Mesendoderm (in vitro differentiated cells): ENCODE measurements around the gene MAPK10.
A peak's percentile ranks its signal among the peaks of the same experiment; 100 is the strongest.

Experiments
- DNase-seq: peaks from one replicate; pipeline ENCODE4 v3.0.0; 2013
- H2AK5ac ChIP-seq: 2 replicates; pipeline ENCODE4 v1.6.1; 2013; ENCODE audit warnings: low read length, inconsistent platforms
- H2BK120ac ChIP-seq: 2 replicates; pipeline ENCODE4 v1.6.1; 2013; ENCODE audit warnings: low read depth, mild to moderate bottlenecking, low read length, moderate library complexity, mixed read lengths
- H2BK15ac ChIP-seq: replicated peaks from 2 replicates; pipeline ENCODE4 v1.6.1; 2013; ENCODE audit warnings: low read depth, mild to moderate bottlenecking, moderate library complexity
- H2BK5ac ChIP-seq: 2 replicates; pipeline ENCODE4 v1.6.1; 2013; ENCODE audit warnings: low read length, inconsistent platforms
- H3K18ac ChIP-seq: 2 replicates; pipeline ENCODE4 v1.6.1; 2013; ENCODE audit warnings: mild to moderate bottlenecking, low read length, mixed read lengths
- H3K23ac ChIP-seq: one replicate; pipeline ENCODE4 v1.6.1; 2013; ENCODE audit warnings: low read length
- H3K27ac ChIP-seq: 2 replicates; pipeline ENCODE4 v1.5.1; 2013; ENCODE audit warnings: low read depth, mild to moderate bottlenecking, inconsistent platforms, low read length, moderate library complexity
- H3K27me3 ChIP-seq: 2 replicates; pipeline ENCODE4 v1.6.1; 2013; ENCODE audit warnings: low read length, control low read depth, mild to moderate bottlenecking, inconsistent platforms; ENCODE audit not compliant: insufficient read depth, poor library complexity
- H3K36me3 ChIP-seq: 2 replicates; pipeline ENCODE4 v1.6.1; 2013; ENCODE audit warnings: low read length, inconsistent platforms; ENCODE audit not compliant: control insufficient read depth, insufficient read depth
- H3K4ac ChIP-seq: one replicate; pipeline ENCODE4 v1.6.1; 2013; ENCODE audit warnings: low read depth, mild to moderate bottlenecking, low read length, moderate library complexity
- H3K4me1 ChIP-seq: 2 replicates; pipeline ENCODE4 v1.6.1; 2013; ENCODE audit warnings: low read depth, low read length, inconsistent platforms; ENCODE audit not compliant: control insufficient read depth
- H3K4me2 ChIP-seq: 2 replicates; pipeline ENCODE4 v1.6.1; 2013; ENCODE audit warnings: low read length
- H3K4me3 ChIP-seq: 2 replicates; pipeline ENCODE4 v1.5.1; 2013; ENCODE audit warnings: mild to moderate bottlenecking, low read length
- H3K56ac ChIP-seq: one replicate; pipeline ENCODE4 v1.6.1; 2013; ENCODE audit warnings: low read length
- H3K79me1 ChIP-seq: 2 replicates; pipeline ENCODE4 v1.6.1; 2013; ENCODE audit warnings: low read length, inconsistent platforms
- H3K79me2 ChIP-seq: 2 replicates; pipeline ENCODE4 v1.6.1; 2013; ENCODE audit warnings: mild to moderate bottlenecking, low read length; ENCODE audit not compliant: control insufficient read depth, insufficient read depth
- H3K9ac ChIP-seq: 2 replicates; pipeline ENCODE4 v1.6.1; 2013; ENCODE audit warnings: low read length, inconsistent platforms
- H4K5ac ChIP-seq: one replicate; pipeline ENCODE4 v1.6.1; 2013; ENCODE audit warnings: low read length
- H4K8ac ChIP-seq: one replicate; pipeline ENCODE4 v1.6.1; 2013; ENCODE audit warnings: low read depth, mild to moderate bottlenecking, control low read depth, low read length, moderate library complexity
- WGBS: extraction: QIAGEN DNeasy Blood & Tissue Kit; methylation state at CpG from one replicate; pipeline ENCODE4 v1.1.7; 2013; ENCODE audit warnings: low lambda C conversion rate, missing lambda C conversion rate; ENCODE audit not compliant: insufficient coverage; ENCODE audit errors: extremely low coverage; 5-methylcytosine and 5-hydroxymethylcytosine counted together

MAPK10 gene

DNA sequence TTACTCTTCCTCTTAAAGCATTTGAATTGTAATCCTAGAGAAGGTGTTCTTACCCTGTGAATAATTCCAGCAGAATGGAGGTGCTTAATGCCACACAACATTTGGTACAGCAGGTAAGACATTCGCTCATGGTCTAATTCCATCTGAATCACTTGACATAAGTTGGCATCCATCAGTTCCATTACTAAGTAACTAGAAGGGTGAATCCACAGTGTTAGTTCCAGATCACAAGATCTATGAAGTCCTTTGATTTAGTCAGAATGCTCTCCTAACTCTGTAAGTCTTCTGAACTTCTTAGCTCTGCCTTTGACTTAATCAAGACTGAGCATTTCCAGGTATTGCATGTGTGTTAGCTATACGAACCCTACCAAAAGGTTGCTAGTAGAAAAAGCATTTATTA lies 258.0 kb downstream of the MAPK10 start:
- Histone ChIP-seq H3K18ac (no peak overlapping the region), H3K36me3 (no peaks in the 10 kb centered on the region), H3K27ac (no peak overlapping the region), H2BK120ac (no peak overlapping the region), H3K4ac (no peak overlapping the region), H2BK15ac (no peak overlapping the region), H4K5ac (no peak overlapping the region), H3K4me1 (no peaks in the 10 kb centered on the region), H3K79me1 (no peaks in the 10 kb centered on the region), H3K4me2 (no peak overlapping the region), H2AK5ac (no peak overlapping the region), H3K9ac (no peak overlapping the region), H4K8ac (no peak overlapping the region), H3K56ac (no peak overlapping the region), H3K79me2 (no peaks in the 10 kb centered on the region), H2BK5ac (no peak overlapping the region), H3K4me3 (no peak overlapping the region), H3K23ac (no peak overlapping the region), H3K27me3 (no peaks in the 10 kb centered on the region)
- no peak for DNase-seq
- no CpG with 5 or more reads among the region's 2 CpGs for WGBS

DNA sequence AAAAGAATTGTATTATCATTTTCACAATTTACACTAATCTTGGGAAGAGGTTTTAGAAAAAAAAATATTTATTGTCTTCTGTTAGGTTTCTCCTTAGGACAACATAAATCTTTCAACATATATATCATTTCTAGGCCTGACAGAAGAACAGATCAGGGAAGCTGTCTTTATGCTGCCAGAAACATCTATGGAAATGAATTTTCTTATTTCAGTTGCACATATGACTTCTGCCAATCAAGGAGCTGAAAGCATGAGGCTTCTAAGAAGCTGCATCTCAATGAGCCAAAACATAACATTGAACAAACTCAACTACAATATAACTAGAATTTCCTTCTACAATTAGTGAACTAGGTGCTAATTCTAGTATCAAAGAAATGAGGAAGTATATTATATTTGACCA lies 258.4 kb downstream of the MAPK10 start:
- Histone ChIP-seq H3K23ac (no peak overlapping the region), H3K27ac (no peak overlapping the region), H2BK5ac (no peak overlapping the region), H3K4me3 (no peak overlapping the region), H2AK5ac (no peak overlapping the region), H3K4ac (no peak overlapping the region), H3K36me3 (no peaks in the 10 kb centered on the region), H3K4me2 (no peak overlapping the region), H3K18ac (no peak overlapping the region), H3K79me2 (no peaks in the 10 kb centered on the region), H3K27me3 (no peaks in the 10 kb centered on the region), H3K9ac (no peak overlapping the region), H3K79me1 (no peaks in the 10 kb centered on the region), H2BK120ac (no peak overlapping the region), H3K56ac (no peak overlapping the region), H3K4me1 (no peaks in the 10 kb centered on the region), H4K8ac (no peak overlapping the region), H4K5ac (no peak overlapping the region), H2BK15ac (no peak overlapping the region)
- no peak for DNase-seq

DNA sequence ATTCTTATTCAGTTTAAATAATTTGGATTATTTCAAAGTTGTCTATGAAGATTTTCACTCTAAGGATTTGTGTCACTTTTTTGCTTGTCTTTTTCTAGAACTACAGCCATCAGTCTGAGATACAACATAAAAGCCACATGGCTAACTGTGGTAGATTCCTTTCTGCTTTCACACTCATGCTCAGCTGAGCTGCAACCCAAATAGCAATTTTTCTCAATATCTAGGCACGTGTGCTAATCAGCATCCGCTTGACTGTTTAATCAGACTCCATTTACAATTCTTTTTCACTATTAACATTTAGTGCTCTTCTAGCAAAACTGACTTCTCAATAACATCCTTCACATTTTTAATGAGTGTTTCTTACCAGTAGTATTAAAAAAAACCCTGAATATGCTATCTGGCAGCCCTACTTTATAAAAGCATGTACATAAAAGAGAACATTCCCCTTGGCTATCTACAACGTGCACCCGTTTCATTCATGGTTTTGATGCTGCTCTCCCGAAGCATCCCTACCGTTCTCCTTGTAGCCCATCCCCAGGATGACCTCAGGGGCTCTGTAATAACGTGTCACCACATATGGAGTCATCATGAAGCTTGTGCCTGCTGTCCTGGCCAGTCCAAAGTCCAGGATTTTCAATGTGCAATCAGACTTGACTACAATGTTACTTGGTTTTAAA lies 259.2 kb downstream of the MAPK10 start:
- Histone ChIP-seq H3K56ac (no peak overlapping the region), H2BK15ac (no peak overlapping the region), H2AK5ac (no peak overlapping the region), H3K23ac (no peak overlapping the region), H3K4me3 (no peak overlapping the region), H2BK120ac (no peak overlapping the region), H2BK5ac (no peak overlapping the region), H3K27me3 (no peaks in the 10 kb centered on the region), H3K36me3 (no peaks in the 10 kb centered on the region), H4K5ac (no peak overlapping the region), H3K4me1 (no peaks in the 10 kb centered on the region), H3K4me2 (no peak overlapping the region), H3K18ac (no peak overlapping the region), H3K9ac (no peak overlapping the region), H4K8ac (no peak overlapping the region), H3K4ac (no peak overlapping the region), H3K27ac (no peak overlapping the region), H3K79me2 (no peaks in the 10 kb centered on the region), H3K79me1 (no peaks in the 10 kb centered on the region)
- no CpG with 5 or more reads among the region's 7 CpGs for WGBS
- no peak for DNase-seq

DNA sequence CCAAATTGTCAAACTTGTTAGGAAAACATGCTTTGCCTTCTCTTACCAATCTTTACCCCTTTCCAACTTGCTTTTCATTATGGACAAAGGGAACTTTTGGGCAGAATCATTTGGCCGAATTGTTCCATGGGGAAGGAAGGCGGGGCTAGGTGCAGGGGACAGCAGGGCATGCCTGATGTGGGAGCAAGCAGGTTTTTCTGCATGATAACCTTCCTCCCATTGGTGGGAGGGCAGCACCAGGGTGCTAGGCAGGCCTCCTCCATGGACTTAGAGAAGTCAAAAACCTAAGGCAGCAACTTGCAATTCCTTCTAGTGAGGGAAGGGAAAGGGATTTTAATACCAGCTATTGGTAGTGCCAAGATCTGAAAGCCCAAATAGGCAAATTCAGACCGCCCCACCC lies 260.5 kb downstream of the MAPK10 start:
- Histone ChIP-seq H3K27me3 (no peaks in the 10 kb centered on the region), H3K36me3 (no peaks in the 10 kb centered on the region), H4K8ac (no peak overlapping the region), H3K56ac (no peak overlapping the region), H3K4ac (no peak overlapping the region), H3K79me2 (no peaks in the 10 kb centered on the region), H2BK120ac (no peak overlapping the region), H2AK5ac (no peak overlapping the region), H3K79me1 (no peaks in the 10 kb centered on the region), H2BK5ac (no peak overlapping the region), H3K4me2 (no peak overlapping the region), H3K9ac (no peak overlapping the region), H2BK15ac (no peak overlapping the region), H3K4me3 (no peak overlapping the region), H3K18ac (no peak overlapping the region), H3K23ac (no peak overlapping the region), H4K5ac (no peak overlapping the region), H3K27ac (no peak overlapping the region), H3K4me1 (no peaks in the 10 kb centered on the region)
- peak; percentile 18 for DNase-seq
- no CpG with 5 or more reads among the region's 3 CpGs for whole genome bisulfite sequencing

DNA sequence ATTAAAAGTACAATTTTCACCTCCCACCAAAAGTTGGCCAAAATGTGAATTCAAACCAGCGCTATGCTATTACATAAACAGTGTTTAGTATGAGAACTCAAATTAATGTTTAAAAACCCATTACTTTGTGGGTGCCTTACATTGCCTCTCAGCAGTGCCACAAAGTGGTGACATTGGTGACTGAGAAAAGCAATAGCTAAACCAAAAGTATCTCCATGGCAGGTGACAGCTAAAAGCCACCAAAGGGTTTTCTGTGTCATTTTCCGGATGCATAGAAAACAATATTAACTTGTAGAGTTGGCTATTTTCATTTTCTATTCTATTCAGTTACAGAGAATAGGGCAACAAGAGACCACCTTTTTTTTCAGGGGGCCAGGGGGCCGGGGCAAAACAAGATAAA lies 261.2 kb downstream of the MAPK10 start:
- H3K79me2 ChIP-seq: no peaks in the 10 kb centered on the region
- no peaks in the 10 kb centered on the region for H3K79me1 ChIP-seq
- no peak overlapping the region for H4K8ac ChIP-seq
- no peak for DNase-seq
- no peak overlapping the region for H3K56ac ChIP-seq
- no peak overlapping the region for H3K4me2 ChIP-seq
- H3K27ac ChIP-seq: no peak overlapping the region
- H3K4ac ChIP-seq: no peak overlapping the region
- no peak overlapping the region for H3K18ac ChIP-seq
- no peaks in the 10 kb centered on the region for H3K4me1 ChIP-seq
- no peak overlapping the region for H2BK5ac ChIP-seq
- H2AK5ac ChIP-seq: no peak overlapping the region
- no CpG with 5 or more reads among the region's 3 CpGs for WGBS
- H3K36me3 ChIP-seq: no peaks in the 10 kb centered on the region
- H3K23ac ChIP-seq: no peak overlapping the region
- no peak overlapping the region for H3K9ac ChIP-seq
- no peak overlapping the region for H2BK15ac ChIP-seq
- no peak overlapping the region for H3K4me3 ChIP-seq
- H4K5ac ChIP-seq: no peak overlapping the region
- H3K27me3 ChIP-seq: no peaks in the 10 kb centered on the region
- no peak overlapping the region for H2BK120ac ChIP-seq

DNA sequence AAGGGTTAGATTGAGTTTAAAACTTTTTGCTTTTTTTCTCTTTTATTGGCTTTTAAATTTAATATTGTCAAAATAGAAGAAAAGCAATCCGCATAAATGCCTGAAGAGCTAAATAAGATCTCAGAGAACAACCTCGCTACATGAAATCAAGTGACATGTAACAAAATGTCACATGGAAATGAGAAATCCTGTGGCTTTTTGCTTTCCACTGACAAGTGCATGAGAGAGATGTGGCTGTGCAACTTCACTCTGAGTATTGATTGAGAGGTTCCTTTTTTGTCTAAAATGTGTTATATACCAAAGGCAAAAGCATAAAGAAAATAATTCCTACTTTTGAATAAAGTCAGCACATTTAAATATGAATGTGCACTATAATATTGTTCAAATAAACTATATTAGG lies 263.5 kb downstream of the MAPK10 start:
- H2BK120ac ChIP-seq: no peak overlapping the region
- H2BK15ac ChIP-seq: no peak overlapping the region
- H2BK5ac ChIP-seq: no peak overlapping the region
- no peak overlapping the region for H3K27ac ChIP-seq
- H3K79me2 ChIP-seq: no peaks in the 10 kb centered on the region
- no peak overlapping the region for H3K9ac ChIP-seq
- H3K4ac ChIP-seq: no peak overlapping the region
- H3K23ac ChIP-seq: no peak overlapping the region
- H3K18ac ChIP-seq: no peak overlapping the region
- no peak overlapping the region for H2AK5ac ChIP-seq
- no peak overlapping the region for H4K8ac ChIP-seq
- H3K79me1 ChIP-seq: no peaks in the 10 kb centered on the region
- H3K4me1 ChIP-seq: no peaks in the 10 kb centered on the region
- no peak overlapping the region for H4K5ac ChIP-seq
- H3K4me2 ChIP-seq: no peak overlapping the region
- no peaks in the 10 kb centered on the region for H3K36me3 ChIP-seq
- H3K27me3 ChIP-seq: no peaks in the 10 kb centered on the region
- no peak overlapping the region for H3K56ac ChIP-seq
- no CpG with 5 or more reads among the region's 2 CpGs for WGBS
- DNase-seq: no peak
- H3K4me3 ChIP-seq: no peak overlapping the region
